GM18505 (cell line): ENCODE measurements around the gene TRIM46.
A peak's percentile ranks its signal among the peaks of the same experiment; 100 is the strongest.
"Not testable (repeated sequence)": the region's sequence is repeated elsewhere in the genome, so short reads cannot be mapped to it uniquely, and the experiment has no call there.

Source experiments
- ATAC-seq: cut with Tn5 transposase; IDR thresholded peaks from one replicate; pipeline ENCODE4 v1.9.1; 2021; ENCODE audit not compliant: unreplicated experiment
- POLR2A ChIP-seq: IDR thresholded peaks from 4 replicates; pipeline ENCODE4 v1.6.1; 2011; ENCODE audit warnings: borderline replicate concordance; ENCODE audit not compliant: insufficient read depth, insufficient read length; ENCODE audit errors: extremely low read depth

The TRIM46 gene

GRCh38 chr1:155182052-155182550, 8.5 kb downstream of the TRIM46 start:
- no peak for TF ChIP-seq POLR2A
- ATAC-seq, result no peak

- no peak for ATAC-seq
- no peak for TF ChIP-seq POLR2A
Observed at GRCh38 chr1:155183775-155184221, 10.1 kb downstream of the TRIM46 start.

- ATAC-seq, result no peak
- TF ChIP-seq POLR2A, result no peak
Observed at GRCh38 chr1:155184351-155184811, 10.7 kb downstream of the TRIM46 start.

GRCh38 chr1:155184835-155185782, 11.5 kb downstream of the TRIM46 start:
- TF ChIP-seq POLR2A, result peak; percentile 37
- peak; percentile 65 for ATAC-seq

GRCh38 chr1:155185783-155186066, 12.1 kb downstream of the TRIM46 start:
- TF ChIP-seq POLR2A, result no peak
- ATAC-seq, result no peak

GRCh38 chr1:155186067-155186793, 12.6 kb downstream of the TRIM46 start:
- ATAC-seq, result no peak
- no peak for TF ChIP-seq POLR2A

- TF ChIP-seq POLR2A, result no peak
- ATAC-seq, result no peak
Observed at GRCh38 chr1:155186794-155187455, 13.3 kb downstream of the TRIM46 start.

GRCh38 chr1:155187456-155187891, 13.8 kb downstream of the TRIM46 start:
- no peak for ATAC-seq
- TF ChIP-seq POLR2A, result no peak

- ATAC-seq, result no peak
- no peak for TF ChIP-seq POLR2A
Observed at GRCh38 chr1:155188268-155188667, 14.6 kb downstream of the TRIM46 start.

GRCh38 chr1:155189926-155190325, 16.3 kb downstream of the TRIM46 start:
- not testable (repeated sequence) for ATAC-seq

GRCh38 chr1:155191904-155192303, 18.3 kb downstream of the TRIM46 start:
- ATAC-seq, result no peak
- TF ChIP-seq POLR2A, result no peak

- ATAC-seq, result no peak
- TF ChIP-seq POLR2A, result no peak
Observed at GRCh38 chr1:155192346-155193274, 19.0 kb downstream of the TRIM46 start.
